A673 (cell line): Measurements from ENCODE around the gene HESX1.

Source experiments
- EZH2 ChIP-seq: fragments of 200-600 bp; sonication (generic); IDR thresholded peaks from 2 replicates; pipeline ENCODE4 v1.6.1; 2017; ENCODE audit warnings: borderline replicate concordance, low read depth, mild to moderate bottlenecking, mixed read lengths, antibody characterized with exemption, low read length; ENCODE audit not compliant: poor library complexity, severe bottlenecking
- TF ChIP-seq, protein P1 (sequence below): fragments of 300-800, 200-600 bp; sonication (generic); conservative IDR thresholded peaks from 2 replicates; pipeline ENCODE4 v1.5.1; 2017; ENCODE audit warnings: low read depth, mild to moderate bottlenecking, antibody characterized with exemption, low read length, moderate library complexity, mixed read lengths

DNA sequence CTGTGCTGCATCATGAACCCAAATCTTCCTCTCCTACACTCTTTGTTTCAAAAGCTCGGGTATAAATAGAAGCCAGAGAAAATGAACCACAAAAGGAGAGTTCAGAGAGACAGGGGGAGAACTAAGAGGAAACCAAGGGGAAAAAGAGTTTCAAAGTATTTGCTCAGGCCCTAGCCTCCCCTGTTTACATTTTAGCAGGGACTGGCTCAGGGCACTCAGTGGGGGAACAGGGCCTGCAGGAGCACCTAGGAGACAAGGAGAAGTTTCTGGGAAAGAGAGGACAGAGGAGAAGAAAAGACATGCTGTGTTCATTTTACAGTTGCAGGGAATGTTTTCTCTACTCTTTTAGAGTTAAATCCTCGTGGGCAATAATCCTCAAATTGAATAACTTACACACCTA is 26.1 kb downstream of the HESX1 start:
- TF ChIP-seq, protein P1, sequence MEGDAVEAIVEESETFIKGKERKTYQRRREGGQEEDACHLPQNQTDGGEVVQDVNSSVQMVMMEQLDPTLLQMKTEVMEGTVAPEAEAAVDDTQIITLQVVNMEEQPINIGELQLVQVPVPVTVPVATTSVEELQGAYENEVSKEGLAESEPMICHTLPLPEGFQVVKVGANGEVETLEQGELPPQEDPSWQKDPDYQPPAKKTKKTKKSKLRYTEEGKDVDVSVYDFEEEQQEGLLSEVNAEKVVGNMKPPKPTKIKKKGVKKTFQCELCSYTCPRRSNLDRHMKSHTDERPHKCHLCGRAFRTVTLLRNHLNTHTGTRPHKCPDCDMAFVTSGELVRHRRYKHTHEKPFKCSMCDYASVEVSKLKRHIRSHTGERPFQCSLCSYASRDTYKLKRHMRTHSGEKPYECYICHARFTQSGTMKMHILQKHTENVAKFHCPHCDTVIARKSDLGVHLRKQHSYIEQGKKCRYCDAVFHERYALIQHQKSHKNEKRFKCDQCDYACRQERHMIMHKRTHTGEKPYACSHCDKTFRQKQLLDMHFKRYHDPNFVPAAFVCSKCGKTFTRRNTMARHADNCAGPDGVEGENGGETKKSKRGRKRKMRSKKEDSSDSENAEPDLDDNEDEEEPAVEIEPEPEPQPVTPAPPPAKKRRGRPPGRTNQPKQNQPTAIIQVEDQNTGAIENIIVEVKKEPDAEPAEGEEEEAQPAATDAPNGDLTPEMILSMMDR = no peak
- no peak for TF ChIP-seq EZH2
